Measurements from ENCODE around the gene ACTG1.

The ACTG1 gene

DNA sequence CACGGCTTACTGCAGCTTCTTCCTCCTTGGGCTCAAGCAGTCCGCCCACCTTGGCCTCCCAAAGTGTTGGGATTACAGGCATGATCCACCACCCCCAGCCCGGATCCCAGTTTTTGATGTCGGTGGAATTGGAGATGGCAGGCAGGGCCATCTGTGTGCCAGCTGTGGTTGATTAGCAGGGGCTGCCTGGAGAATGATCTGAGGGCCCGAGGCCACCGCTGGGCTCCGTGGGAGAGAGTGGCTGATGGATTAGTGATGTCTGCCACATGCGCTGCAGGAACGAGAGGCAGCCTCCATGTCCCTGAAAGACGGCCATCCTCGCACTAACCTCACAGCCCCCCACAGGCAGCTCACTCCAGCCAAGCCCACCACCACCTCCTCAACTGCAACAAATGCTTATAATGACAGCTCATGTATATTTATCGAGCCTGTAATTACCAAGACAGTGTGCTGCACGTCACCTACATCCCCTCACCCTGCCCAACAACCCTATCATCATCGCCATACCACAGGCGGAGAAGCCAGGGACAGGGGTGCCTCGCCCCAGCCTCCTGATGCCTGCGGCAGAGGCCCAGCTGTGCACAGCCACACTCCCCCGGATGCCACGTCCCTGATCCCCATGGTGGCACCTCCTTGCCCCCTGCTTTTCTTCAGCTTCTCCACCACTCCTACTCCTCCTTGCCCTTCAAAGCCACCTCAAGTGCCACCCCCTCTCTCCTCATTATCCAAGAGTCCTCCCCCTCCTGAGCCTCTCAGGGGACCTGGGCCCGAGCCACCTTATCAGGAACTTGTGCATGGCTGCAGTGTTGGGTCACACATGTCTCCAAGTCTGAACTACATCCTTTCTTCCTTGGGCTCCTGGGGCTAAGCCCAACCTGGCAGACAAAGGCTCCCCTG, 33.2 kb downstream of the ACTG1 start:
- no peak for DNase-seq

DNA sequence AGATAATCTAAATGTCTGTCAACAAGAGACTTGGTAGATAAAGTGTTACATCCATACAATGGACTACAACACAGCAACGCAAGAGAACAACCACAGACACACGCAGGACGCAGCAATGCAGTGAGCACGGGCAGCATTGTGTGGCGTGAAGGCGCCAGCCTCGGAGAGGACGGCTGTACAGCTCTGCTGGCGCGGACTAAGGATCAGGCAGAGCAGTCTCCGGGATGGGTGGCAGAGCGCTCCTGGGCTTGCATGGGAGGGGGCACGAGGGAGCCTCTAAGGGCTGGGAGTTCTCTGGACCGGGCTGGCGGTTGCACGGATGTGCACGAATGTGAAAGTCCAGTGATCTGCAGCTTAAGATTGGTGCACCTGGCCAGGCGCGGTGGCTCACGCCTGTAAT, 34.5 kb downstream of the ACTG1 start:
- DNase-seq, result no peak

GRCh38 chr17:81477173-81477572, 35.4 kb downstream of the ACTG1 start:
- DNase-seq, result no peak

DNA sequence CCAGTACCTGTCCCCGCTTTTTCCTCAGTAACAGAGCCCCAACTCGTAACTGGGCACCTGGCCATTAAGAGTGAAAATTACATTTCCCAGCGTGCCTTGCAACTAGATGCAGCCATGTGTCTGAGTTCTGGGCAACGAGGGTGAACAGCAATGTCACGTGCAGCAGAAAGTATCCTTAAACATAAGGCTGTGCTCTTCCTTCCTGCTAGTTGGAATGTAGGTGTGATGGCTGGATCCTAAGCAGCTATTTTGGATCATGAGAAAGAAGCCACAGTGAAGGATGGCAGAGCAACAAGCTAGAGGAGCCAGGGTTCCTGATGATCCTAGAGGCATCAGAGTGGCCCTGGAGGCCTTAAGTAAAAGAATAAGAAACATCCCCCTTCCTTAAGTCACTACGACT, 36.0 kb downstream of the ACTG1 start:
- no peak for DNase-seq

DNA sequence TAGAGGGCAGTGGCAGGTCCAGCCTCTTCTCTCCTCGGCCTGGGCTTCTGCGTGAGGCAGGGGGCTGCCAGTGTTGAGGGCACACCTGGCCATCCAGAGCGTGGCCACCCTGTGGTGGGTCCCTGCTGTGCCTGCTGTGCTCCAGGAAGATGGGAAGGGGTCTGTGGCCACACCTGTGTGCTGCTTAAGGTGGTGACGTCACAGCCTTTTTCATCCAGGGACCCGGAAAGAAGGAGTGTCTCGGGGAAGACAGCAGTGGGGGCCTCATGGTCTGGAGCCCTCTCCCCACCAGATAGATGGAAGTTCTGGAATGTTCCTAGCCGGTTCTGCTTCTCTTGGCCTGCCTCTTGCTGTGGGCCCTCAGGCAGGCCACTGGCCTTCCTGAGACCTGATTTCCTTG, 36.5 kb downstream of the ACTG1 start:
- no peak for DNase-seq

DNA sequence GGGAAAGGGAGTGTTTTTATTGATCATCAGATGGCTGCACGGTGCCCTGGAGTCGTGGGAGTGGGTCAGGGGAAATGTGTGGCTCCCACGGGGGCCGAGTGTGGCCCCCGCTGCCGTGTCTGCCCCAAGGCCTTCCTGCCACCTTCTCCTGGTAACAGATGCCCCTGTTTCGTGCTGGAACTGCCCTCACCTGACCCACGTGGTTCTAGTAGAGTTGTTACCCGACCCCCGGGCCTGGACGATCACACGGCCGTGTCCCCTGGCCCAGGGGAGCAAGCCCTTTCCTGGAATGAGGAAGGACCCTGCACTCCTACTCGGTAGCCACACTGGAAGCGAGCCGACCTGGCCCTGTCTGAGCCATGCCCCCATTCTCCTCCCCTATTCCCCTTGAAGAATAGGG, 37.6 kb downstream of the ACTG1 start:
- no peak for DNase-seq

- DNase-seq, result no peak
Observed at GRCh38 chr17:81473019-81473418, 39.6 kb downstream of the ACTG1 start.

DNA sequence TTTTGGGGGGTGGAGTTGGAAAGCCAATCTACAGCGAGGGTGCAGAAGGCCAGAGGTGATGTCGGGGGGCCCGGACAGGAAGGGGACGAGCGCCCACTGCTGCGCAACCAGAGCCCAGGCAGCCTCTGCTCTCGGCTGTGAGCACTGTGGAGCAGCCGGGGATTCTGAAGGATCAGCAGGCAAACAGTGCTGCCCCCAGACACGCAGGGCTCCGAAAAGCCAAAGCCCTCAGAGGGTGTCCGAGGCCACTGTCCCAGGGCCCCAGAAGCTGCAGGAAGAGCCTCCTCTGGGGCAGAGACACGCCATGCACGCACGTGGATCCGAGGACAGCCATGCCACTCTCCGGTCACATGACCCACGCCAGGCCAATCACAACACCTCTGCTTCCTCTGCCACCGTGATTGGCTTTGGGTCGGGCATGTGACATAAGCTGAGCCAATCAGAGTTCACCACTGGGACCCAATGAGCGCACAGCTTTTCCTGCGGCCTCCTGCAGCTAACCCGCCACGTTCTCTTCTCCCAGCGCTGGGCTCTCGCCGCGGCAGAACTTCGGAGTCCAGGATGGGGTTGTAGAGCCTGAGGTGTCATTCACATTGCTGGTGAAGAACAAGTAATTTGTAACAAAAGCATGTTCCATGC, 40.7 kb downstream of the ACTG1 start:
- DNase-seq, result no peak

DNA sequence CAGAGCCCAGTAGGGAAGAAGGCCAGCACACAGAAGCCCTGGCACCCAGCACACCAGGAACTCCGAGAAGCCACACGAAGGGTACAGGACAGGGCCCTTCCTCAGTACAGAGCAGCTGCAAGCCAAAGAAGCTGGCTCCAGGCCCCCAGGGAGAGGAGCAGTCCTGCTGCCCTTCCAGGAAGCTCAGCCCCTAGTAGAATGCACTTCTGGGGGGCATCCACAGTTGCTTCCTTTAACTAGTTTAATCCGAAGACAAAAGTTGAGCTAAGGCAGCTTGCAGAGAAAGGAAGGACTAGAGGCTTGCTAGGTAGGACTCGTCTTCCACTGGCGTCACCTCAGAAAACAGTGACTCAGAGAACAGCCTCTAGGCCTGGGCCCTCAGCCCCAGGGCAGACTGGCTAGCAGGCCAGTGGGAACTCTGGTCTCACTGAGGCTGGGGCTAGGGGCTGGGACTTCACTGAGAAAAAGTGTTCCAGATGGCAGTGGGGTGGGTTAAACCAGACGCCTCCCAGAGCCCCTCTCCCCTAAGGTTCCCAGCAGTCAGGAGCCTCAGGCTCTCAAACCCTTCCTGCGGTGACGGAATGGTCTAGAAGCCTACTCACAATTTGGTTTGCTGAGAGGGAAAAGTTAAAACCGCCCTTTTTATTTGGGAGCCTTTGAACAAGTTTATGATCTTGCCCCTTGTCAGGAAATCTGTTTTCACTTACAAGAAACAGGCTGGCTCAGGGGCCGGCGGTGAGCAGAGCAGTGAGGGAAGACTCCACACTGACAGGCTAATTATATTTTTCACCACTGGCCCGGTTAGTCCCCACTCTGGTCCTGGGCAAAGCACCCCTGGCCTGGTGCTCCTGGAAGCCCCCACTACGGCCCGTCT, 41.4 kb downstream of the ACTG1 start:
- DNase-seq, result no peak

GRCh38 chr17:81470270-81470943, 42.2 kb downstream of the ACTG1 start:
- no peak for DNase-seq

DNA sequence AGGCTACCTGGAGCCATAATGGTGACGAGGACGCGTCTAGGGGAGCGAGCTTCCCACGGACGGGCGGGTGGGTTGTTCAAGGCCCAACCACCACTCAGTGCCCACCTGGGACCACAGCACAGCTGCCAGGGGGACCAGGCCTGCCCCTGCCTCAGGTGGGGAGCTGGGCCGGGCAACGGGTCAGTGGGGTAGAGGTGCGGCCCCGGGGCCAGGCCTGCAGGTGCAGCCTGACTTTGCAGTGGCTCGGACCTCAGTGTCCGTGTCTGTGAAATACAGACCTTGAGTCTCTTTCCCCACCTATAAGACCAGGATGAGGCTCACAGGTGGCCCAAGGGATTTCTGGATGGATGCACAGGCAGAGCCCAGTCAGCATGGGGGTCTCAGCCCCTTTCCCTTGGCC, 43.3 kb downstream of the ACTG1 start:
- no peak for DNase-seq

GRCh38 chr17:81468770-81469121, 43.9 kb downstream of the ACTG1 start:
- no peak for DNase-seq

- DNase-seq, result no peak
Observed at GRCh38 chr17:81468111-81468769, 44.4 kb downstream of the ACTG1 start.

DNA sequence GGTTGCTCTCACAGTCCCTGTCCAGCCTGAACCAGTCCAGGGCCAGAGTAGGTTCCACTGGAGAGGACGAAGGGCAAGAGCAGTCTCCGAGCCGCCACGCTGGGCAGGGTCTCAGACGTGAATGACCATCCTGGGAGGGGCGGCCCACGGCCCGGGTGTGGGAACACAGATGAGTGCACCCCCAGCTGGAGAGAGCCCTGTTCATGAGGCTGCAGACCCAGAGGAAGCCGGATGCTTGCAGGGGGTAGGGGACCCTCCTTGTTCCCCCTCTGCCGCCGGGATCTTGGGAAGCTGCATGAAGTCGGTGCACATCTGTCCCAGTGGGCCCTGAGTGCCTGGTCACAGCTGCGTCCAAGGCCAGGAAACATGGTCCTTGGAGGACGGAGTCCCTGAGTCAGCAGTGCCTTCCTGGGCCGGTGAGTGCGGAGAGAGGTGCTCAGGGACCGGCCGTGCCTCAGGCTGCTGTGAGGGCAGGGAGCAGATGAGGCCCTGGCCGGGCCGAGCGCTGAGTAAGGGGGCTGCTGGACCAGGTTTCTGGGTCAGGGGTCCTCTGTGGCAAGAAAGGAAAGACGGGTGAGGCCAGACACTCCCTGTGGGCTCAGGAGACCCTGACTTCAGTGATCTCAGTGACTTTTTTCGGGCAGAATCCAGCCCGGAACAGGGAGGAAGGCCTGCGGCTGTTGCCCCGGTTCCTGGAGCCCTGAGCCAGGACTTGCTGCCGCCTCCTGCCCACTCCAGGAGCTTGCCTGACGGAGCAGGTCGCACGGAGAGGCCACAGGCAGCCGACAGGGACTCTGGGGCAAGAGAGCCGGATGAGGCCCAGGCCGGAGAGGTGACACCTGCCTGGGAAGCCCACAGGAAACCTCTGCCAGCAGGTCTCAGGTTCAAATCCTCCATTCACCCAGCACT, 45.8 kb downstream of the ACTG1 start:
- DNase-seq, result no peak

GRCh38 chr17:81465910-81466309, 46.7 kb downstream of the ACTG1 start:
- no peak for DNase-seq

DNA sequence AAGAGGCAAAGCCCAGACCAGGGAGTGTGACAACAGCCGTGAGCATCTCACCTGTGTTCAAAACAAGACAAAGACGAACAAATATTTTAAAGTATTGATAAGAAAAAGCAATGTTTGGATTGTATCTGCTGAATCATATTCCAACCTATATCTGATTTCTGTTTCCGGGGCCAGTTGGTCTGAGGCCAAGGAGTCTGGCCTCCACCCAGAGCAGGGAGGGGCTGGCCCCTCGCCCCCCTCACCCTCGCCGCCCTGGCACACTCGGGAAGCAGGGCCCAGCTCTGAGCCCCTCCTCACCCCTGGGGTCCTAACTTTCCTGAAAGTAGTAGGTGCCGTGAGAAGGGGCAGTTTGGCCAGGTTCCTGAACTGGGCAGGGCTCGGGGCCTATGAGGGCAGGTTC, 48.0 kb downstream of the ACTG1 start:
- DNase-seq, result no peak

GRCh38 chr17:81463506-81463905, 49.1 kb downstream of the ACTG1 start:
- DNase-seq, result no peak

GRCh38 chr17:81462506-81463125, 50.0 kb downstream of the ACTG1 start:
- DNase-seq, result no peak

- no peak for DNase-seq
Observed at GRCh38 chr17:81461607-81462500, 50.7 kb downstream of the ACTG1 start.
